DOHH2 (cell line): Measurements from ENCODE around the gene UBQLN4.

Experiments
- CTCF ChIP-seq: fragments of 200-600 bp; sonication (generic); IDR thresholded peaks from one replicate; pipeline ENCODE4 v1.5.1; 2014; ENCODE audit warnings: antibody characterized with exemption, mild to moderate bottlenecking, low read depth, low read length; ENCODE audit not compliant: poor library complexity, severe bottlenecking
- EZH2phosphoT487 ChIP-seq: fragments of 200-600 bp; sonication (generic); IDR thresholded peaks from 2 replicates; pipeline ENCODE4 v1.6.1; 2017; ENCODE audit warnings: borderline replicate concordance, mild to moderate bottlenecking, antibody characterized with exemption, low read length, moderate library complexity, mixed read lengths

GRCh38 chr1:156081180-156081916, 27.8 kb upstream of the UBQLN4 start:
- TF ChIP-seq CTCF = no peak
- TF ChIP-seq EZH2phosphoT487 = no peak
